Measurements from ENCODE around the gene C2CD3.
A peak's percentile ranks its signal among the peaks of the same experiment; 100 is the strongest.

C2CD3 gene

GRCh38 chr11:74092425-74092824 lies 78.4 kb downstream of the C2CD3 start:
- Histone ChIP-seq H3K27me3 (ENCODE audit: low read depth, low read length) (no peaks in the 10 kb centered on the region), H4K20me1 (ENCODE audit: insufficient read depth, low read length) (no peaks in the 10 kb centered on the region), H3K36me3 (replicated peaks; ENCODE audit: low read depth, low read length) (peaks cover 47% of the 10 kb centered on the region), H3K9ac (ENCODE audit: low read length) (no peak overlapping the region), H3K79me2 (ENCODE audit: low read length) (no peaks in the 10 kb centered on the region), H3K4me3 (ENCODE audit: low read length) (no peak overlapping the region), H3K9me3 (ENCODE audit: insufficient read depth, low read length) (no peaks in the 10 kb centered on the region), H3K4me1 (ENCODE audit: low read length) (no peaks in the 10 kb centered on the region), H3K27ac (ENCODE audit: low read length) (no peak overlapping the region), H3K4me2 (ENCODE audit: low read length) (no peak overlapping the region), H2AFZ (ENCODE audit: low read depth, low read length) (no peak overlapping the region)
- TF ChIP-seq, protein P1, sequence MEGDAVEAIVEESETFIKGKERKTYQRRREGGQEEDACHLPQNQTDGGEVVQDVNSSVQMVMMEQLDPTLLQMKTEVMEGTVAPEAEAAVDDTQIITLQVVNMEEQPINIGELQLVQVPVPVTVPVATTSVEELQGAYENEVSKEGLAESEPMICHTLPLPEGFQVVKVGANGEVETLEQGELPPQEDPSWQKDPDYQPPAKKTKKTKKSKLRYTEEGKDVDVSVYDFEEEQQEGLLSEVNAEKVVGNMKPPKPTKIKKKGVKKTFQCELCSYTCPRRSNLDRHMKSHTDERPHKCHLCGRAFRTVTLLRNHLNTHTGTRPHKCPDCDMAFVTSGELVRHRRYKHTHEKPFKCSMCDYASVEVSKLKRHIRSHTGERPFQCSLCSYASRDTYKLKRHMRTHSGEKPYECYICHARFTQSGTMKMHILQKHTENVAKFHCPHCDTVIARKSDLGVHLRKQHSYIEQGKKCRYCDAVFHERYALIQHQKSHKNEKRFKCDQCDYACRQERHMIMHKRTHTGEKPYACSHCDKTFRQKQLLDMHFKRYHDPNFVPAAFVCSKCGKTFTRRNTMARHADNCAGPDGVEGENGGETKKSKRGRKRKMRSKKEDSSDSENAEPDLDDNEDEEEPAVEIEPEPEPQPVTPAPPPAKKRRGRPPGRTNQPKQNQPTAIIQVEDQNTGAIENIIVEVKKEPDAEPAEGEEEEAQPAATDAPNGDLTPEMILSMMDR (IDR thresholded peaks at IDR 0.05; ENCODE audit: low read depth, low read length) = no peak
- TF ChIP-seq EZH2phosphoT487 (IDR thresholded peaks at IDR 0.05; ENCODE audit: low read depth) = no peak

DNA sequence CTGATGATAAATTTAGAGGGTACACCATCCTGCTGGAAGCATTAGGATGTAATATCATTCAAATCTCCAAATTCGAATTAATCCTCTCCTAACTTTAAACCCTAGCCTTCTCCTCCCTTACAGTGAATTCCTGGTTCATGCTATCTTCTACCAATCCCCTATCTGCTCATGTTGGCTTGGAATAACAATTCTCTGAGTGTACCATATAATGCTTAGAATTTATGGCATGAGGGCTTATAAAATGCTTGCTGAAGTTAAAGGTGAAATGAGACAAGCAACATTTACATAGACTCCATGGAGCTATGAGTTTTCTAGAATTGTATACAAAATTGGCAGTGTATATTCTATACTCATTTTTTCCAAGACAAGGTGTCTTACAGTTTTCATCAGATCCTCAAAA lies 79.3 kb downstream of the C2CD3 start:
- TF ChIP-seq, protein P1 (IDR thresholded peaks at IDR 0.05; ENCODE audit: low read depth, low read length) = no peak
- TF ChIP-seq EZH2phosphoT487 (IDR thresholded peaks at IDR 0.05; ENCODE audit: low read depth) = no peak

GRCh38 chr11:74090701-74091100 lies 80.1 kb downstream of the C2CD3 start:
- no peak for TF ChIP-seq EZH2phosphoT487 (IDR thresholded peaks at IDR 0.05; ENCODE audit: low read depth)
- TF ChIP-seq, protein P1 (IDR thresholded peaks at IDR 0.05; ENCODE audit: low read depth, low read length) = peak; percentile 31
- peaks cover 46% of the 10 kb centered on the region for H3K36me3 ChIP-seq (replicated peaks; ENCODE audit: low read depth, low read length)
- no peak overlapping the region for H3K4me3 ChIP-seq (ENCODE audit: low read length)

More for the DNA sequence above, 79.3 kb downstream of the C2CD3 start:
- no peaks in the 10 kb centered on the region for H3K27me3 ChIP-seq (ENCODE audit: low read depth, low read length)
- H3K4me2 ChIP-seq (ENCODE audit: low read length) = no peak overlapping the region
- H3K27ac ChIP-seq (ENCODE audit: low read length) = no peak overlapping the region
- H3K9ac ChIP-seq (ENCODE audit: low read length) = no peak overlapping the region
- H4K20me1 ChIP-seq (ENCODE audit: insufficient read depth, low read length) = no peaks in the 10 kb centered on the region
- no peaks in the 10 kb centered on the region for H3K79me2 ChIP-seq (ENCODE audit: low read length)
- H3K9me3 ChIP-seq (ENCODE audit: insufficient read depth, low read length) = no peaks in the 10 kb centered on the region
- H2AFZ ChIP-seq (ENCODE audit: low read depth, low read length) = no peak overlapping the region
- no peaks in the 10 kb centered on the region for H3K4me1 ChIP-seq (ENCODE audit: low read length)
- H3K36me3 ChIP-seq (replicated peaks; ENCODE audit: low read depth, low read length) = peaks cover 43% of the 10 kb centered on the region
- no peak overlapping the region for H3K4me3 ChIP-seq (ENCODE audit: low read length)

DNA sequence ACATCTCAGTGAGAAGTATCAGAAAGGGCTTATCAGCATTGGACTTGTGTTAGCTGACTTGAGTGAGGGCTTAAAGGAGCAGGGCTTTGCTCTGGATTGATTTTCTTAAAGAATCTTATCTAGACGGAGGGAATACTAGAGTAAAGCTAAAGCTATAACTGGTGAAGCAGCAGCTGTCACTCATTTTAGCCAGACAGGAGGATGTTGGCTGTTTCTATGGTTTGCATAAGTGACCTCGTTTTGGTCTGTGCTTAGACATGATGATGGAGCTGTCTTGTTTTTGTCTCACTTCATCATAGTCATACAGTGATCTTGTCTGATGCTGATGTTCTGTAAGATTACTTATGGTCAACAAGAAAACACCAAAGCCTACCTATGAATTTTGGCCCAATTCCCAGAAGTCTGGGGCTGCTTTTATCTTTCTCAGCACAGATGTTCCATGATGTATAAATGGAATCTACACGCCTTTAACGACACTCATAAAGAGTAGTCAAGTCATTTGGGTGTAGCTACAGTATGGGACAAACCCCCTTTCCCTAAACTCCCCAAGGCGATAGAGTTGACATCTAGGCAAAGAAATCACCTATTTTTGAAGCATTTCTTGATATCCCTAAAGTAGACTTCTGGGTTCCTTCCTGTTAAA lies 84.4 kb downstream of the C2CD3 start:
- H3K36me3 ChIP-seq (replicated peaks; ENCODE audit: low read depth, low read length) = peaks cover 37% of the 10 kb centered on the region
- H3K4me2 ChIP-seq (ENCODE audit: low read length) = no peak overlapping the region
- H2AFZ ChIP-seq (ENCODE audit: low read depth, low read length) = no peak overlapping the region
- H3K27ac ChIP-seq (ENCODE audit: low read length) = no peak overlapping the region
- H3K79me2 ChIP-seq (ENCODE audit: low read length) = no peaks in the 10 kb centered on the region
- H3K27me3 ChIP-seq (ENCODE audit: low read depth, low read length) = no peaks in the 10 kb centered on the region
- no peak for TF ChIP-seq EZH2phosphoT487 (IDR thresholded peaks at IDR 0.05; ENCODE audit: low read depth)
- TF ChIP-seq, protein P1 (IDR thresholded peaks at IDR 0.05; ENCODE audit: low read depth, low read length) = no peak
- H3K4me3 ChIP-seq (ENCODE audit: low read length) = no peak overlapping the region
- H3K9ac ChIP-seq (ENCODE audit: low read length) = no peak overlapping the region
- H4K20me1 ChIP-seq (ENCODE audit: insufficient read depth, low read length) = no peaks in the 10 kb centered on the region
- no peaks in the 10 kb centered on the region for H3K4me1 ChIP-seq (ENCODE audit: low read length)
- no peaks in the 10 kb centered on the region for H3K9me3 ChIP-seq (ENCODE audit: insufficient read depth, low read length)

More at GRCh38 chr11:74090701-74091100, 80.1 kb downstream of the C2CD3 start:
- Histone ChIP-seq H3K4me2 (ENCODE audit: low read length) (no peak overlapping the region), H3K27me3 (ENCODE audit: low read depth, low read length) (no peaks in the 10 kb centered on the region), H3K4me1 (ENCODE audit: low read length) (no peaks in the 10 kb centered on the region), H3K9ac (ENCODE audit: low read length) (no peak overlapping the region), H3K9me3 (ENCODE audit: insufficient read depth, low read length) (no peaks in the 10 kb centered on the region), H4K20me1 (ENCODE audit: insufficient read depth, low read length) (no peaks in the 10 kb centered on the region), H2AFZ (ENCODE audit: low read depth, low read length) (no peak overlapping the region), H3K79me2 (ENCODE audit: low read length) (no peaks in the 10 kb centered on the region), H3K27ac (ENCODE audit: low read length) (no peak overlapping the region)
